ENCODE measurements around the gene TTF1.

The TTF1 gene

GRCh38 chr9:132366481-132366880, 40.2 kb downstream of the TTF1 start:
- no peak for DNase-seq (ENCODE audit: low spot score)

- DNase-seq (ENCODE audit: low spot score): no peak
These were observed 40.7 kb downstream of the TTF1 start for GRCh38 chr9:132365986-132366385.

GRCh38 chr9:132364068-132364467, 42.6 kb downstream of the TTF1 start:
- DNase-seq (ENCODE audit: low spot score): no peak

GRCh38 chr9:132357764-132358163, 48.9 kb downstream of the TTF1 start:
- DNase-seq (ENCODE audit: low spot score): no peak

- no peak for DNase-seq (ENCODE audit: low spot score)
These were observed 50.2 kb downstream of the TTF1 start for GRCh38 chr9:132356324-132356924.

- DNase-seq (ENCODE audit: low spot score): peak; percentile 95
These were observed 51.8 kb downstream of the TTF1 start, which contains the start of gene SETX for GRCh38 chr9:132354637-132355355. Gene SETX, minus strand, starts transcription at chr9:132354986. Its CDS starts 5,558 bp downstream, at chr9:132349428.

- DNase-seq (ENCODE audit: low spot score): no peak
These were observed 55.1 kb downstream of the TTF1 start for GRCh38 chr9:132351404-132352045.

- peak; percentile 42 for DNase-seq (ENCODE audit: low spot score)
These were observed 55.8 kb downstream of the TTF1 start for GRCh38 chr9:132350861-132351315.

- DNase-seq (ENCODE audit: low spot score): no peak
These were observed 58.0 kb downstream of the TTF1 start for GRCh38 chr9:132348676-132349075.

- no peak for DNase-seq (ENCODE audit: low spot score)
These were observed 60.5 kb downstream of the TTF1 start for GRCh38 chr9:132346177-132346576.

- DNase-seq (ENCODE audit: low spot score): no peak
These were observed 65.3 kb downstream of the TTF1 start for GRCh38 chr9:132341177-132341840.

GRCh38 chr9:132334364-132334763, 72.3 kb downstream of the TTF1 start:
- no peak for DNase-seq (ENCODE audit: low spot score)

GRCh38 chr9:132333556-132333955, 73.1 kb downstream of the TTF1 start:
- no peak for DNase-seq (ENCODE audit: low spot score)

GRCh38 chr9:132328580-132328979, 78.1 kb downstream of the TTF1 start:
- DNase-seq (ENCODE audit: low spot score): no peak

GRCh38 chr9:132327537-132327936, 79.1 kb downstream of the TTF1 start:
- no peak for DNase-seq (ENCODE audit: low spot score)
